ENCODE results near the gene ZFPM1. TPM values are rescaled to one million over a fixed set of nuclear protein-coding genes. Genes with fewer than 3 reads are reported as not detected.

Gene ZFPM1
- total RNA-seq, 2 experiments from 2014 or later: 15.0 to 18.0 TPM

- no peak for DNase-seq
- H3K9me3 Mint-ChIP-seq: no peaks in the 10 kb centered on the region
- no peaks in the 10 kb centered on the region for H3K27me3 Mint-ChIP-seq
- peaks cover 11% of the 10 kb centered on the region for H3K4me1 Mint-ChIP-seq (ENCODE audit: low read depth)
- H3K36me3 Mint-ChIP-seq (ENCODE audit: low read depth): no peaks in the 10 kb centered on the region
- no peak overlapping the region for H3K27ac Mint-ChIP-seq
- ATAC-seq: no peak
- no peak for TF ChIP-seq CTCF (IDR thresholded peaks at IDR 0.05)
- CTCF ChIA-PET: no interaction called here
- no peak overlapping the region for H3K4me3 Mint-ChIP-seq
- intact Hi-C loops (cut with micrococcal nuclease): no loop called here
- POLR2A ChIA-PET: no interaction called here
These were observed 55.3 kb downstream of the ZFPM1 start for GRCh38 chr16:88508376-88508867.

- Mint-ChIP-seq H3K27ac (no peak overlapping the region), H3K36me3 (ENCODE audit: low read depth) (no peaks in the 10 kb centered on the region), H3K4me1 (ENCODE audit: low read depth) (peaks cover 6% of the 10 kb centered on the region), H3K4me3 (no peak overlapping the region), H3K9me3 (no peaks in the 10 kb centered on the region), H3K27me3 (no peaks in the 10 kb centered on the region)
- intact Hi-C loops (cut with micrococcal nuclease): no loop called here
- ChIA-PET POLR2A (interaction anchor here (0.7 kb wide), 1 partner anchor 28 kb away, joined by 3 read pairs; no protein-coding TSS in a partner anchor), CTCF (no interaction called here)
- DNase-seq (no peak), ATAC-seq (no peak)
- TF ChIP-seq CTCF (IDR thresholded peaks at IDR 0.05): no peak
These were observed 56.0 kb downstream of the ZFPM1 start for GRCh38 chr16:88508868-88509748.

- POLR2A ChIA-PET: interaction anchor here (0.7 kb wide), 1 partner anchor 29 kb away, joined by 3 read pairs; no protein-coding TSS in a partner anchor
- ATAC-seq: no peak
These were observed 56.6 kb downstream of the ZFPM1 start for GRCh38 chr16:88509749-88510069.

GRCh38 chr16:88510091-88510994 is 57.3 kb downstream of the ZFPM1 start:
- ATAC-seq (no peak), DNase-seq (no peak)
- ChIA-PET CTCF (no interaction called here), POLR2A (no interaction called here)
- H3K4me1 Mint-ChIP-seq (ENCODE audit: low read depth): no peaks in the 10 kb centered on the region
- H3K27ac Mint-ChIP-seq: no peak overlapping the region
- no peaks in the 10 kb centered on the region for H3K27me3 Mint-ChIP-seq
- no peak overlapping the region for H3K4me3 Mint-ChIP-seq
- TF ChIP-seq CTCF (IDR thresholded peaks at IDR 0.05): no peak
- no peaks in the 10 kb centered on the region for H3K36me3 Mint-ChIP-seq (ENCODE audit: low read depth)
- intact Hi-C loops (cut with micrococcal nuclease): no loop called here
- H3K9me3 Mint-ChIP-seq: no peaks in the 10 kb centered on the region

More at GRCh38 chr16:88509749-88510069, 56.6 kb downstream of the ZFPM1 start:
- Mint-ChIP-seq H3K4me1 (ENCODE audit: low read depth) (peaks cover 4% of the 10 kb centered on the region), H3K9me3 (no peaks in the 10 kb centered on the region), H3K27me3 (no peaks in the 10 kb centered on the region), H3K4me3 (no peak overlapping the region), H3K36me3 (ENCODE audit: low read depth) (no peaks in the 10 kb centered on the region), H3K27ac (no peak overlapping the region)
- no peak for TF ChIP-seq CTCF (IDR thresholded peaks at IDR 0.05)
- intact Hi-C loops (cut with micrococcal nuclease): no loop called here
- CTCF ChIA-PET: no interaction called here
- no peak for DNase-seq

Measured in activated CD8-positive, alpha-beta T cell treated with anti-CD3 and anti-CD28 coated beads for 36 hours (primary cell).